ENCODE measurements around the gene TRAPPC3.

DNA sequence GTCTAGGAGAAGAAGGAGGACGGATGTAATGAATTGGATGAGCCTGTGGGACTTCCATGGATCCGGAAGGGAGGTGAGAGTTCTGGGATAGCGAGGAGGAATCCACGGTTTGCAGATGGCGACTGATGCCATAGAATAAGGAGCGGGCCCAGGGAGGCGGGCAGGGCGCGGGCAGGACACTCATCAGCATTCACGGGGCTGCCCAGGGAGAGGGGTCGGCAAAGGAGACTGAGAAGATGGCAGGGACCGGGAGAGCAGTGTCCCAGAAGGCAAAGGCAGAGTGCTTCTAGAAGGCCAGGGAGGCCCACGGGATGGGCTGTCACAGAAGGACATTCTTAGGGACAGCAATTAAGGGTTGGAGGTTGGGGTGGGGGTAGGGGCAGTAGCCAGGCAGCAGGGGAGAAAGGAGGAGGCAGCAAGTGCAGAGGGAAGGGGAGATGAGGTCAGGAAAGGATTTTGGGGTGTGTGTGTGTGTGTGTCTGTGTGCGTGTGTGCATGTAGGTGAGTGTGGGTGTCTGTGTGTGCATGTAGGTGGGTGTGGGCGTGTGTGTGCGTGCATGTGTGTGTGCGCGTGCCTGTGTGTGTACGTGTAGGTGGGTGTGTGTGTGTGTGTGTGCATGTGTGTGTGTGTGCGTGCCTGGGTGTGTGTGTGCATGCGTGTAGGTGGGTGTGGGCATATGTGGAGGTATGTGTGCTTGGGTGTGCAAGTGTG lies 23.1 kb downstream of the TRAPPC3 start:
- no peak for TF ChIP-seq EZH2 (IDR thresholded peaks at IDR 0.05; ENCODE audit: borderline replicate concordance, insufficient read depth, low read depth, low read length, poor library complexity, severe bottlenecking)
- TF ChIP-seq, protein P1, sequence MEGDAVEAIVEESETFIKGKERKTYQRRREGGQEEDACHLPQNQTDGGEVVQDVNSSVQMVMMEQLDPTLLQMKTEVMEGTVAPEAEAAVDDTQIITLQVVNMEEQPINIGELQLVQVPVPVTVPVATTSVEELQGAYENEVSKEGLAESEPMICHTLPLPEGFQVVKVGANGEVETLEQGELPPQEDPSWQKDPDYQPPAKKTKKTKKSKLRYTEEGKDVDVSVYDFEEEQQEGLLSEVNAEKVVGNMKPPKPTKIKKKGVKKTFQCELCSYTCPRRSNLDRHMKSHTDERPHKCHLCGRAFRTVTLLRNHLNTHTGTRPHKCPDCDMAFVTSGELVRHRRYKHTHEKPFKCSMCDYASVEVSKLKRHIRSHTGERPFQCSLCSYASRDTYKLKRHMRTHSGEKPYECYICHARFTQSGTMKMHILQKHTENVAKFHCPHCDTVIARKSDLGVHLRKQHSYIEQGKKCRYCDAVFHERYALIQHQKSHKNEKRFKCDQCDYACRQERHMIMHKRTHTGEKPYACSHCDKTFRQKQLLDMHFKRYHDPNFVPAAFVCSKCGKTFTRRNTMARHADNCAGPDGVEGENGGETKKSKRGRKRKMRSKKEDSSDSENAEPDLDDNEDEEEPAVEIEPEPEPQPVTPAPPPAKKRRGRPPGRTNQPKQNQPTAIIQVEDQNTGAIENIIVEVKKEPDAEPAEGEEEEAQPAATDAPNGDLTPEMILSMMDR (IDR thresholded peaks at IDR 0.05) = no peak
